Measurements from ENCODE around the gene FUBP3. TPM values are rescaled to one million over a fixed set of nuclear protein-coding genes. Genes with fewer than 3 reads are reported as not detected.
A peak's percentile ranks its signal among the peaks of the same experiment; 100 is the strongest.

The FUBP3 gene
- 31.2 and 32.8 TPM in 2 replicates for polyA plus RNA-seq (2011; rRNA removed)
- 24.8 and 40.1 TPM in 2 replicates for polyA minus RNA-seq (2011; rRNA and poly(A)+ RNA removed)

DNA sequence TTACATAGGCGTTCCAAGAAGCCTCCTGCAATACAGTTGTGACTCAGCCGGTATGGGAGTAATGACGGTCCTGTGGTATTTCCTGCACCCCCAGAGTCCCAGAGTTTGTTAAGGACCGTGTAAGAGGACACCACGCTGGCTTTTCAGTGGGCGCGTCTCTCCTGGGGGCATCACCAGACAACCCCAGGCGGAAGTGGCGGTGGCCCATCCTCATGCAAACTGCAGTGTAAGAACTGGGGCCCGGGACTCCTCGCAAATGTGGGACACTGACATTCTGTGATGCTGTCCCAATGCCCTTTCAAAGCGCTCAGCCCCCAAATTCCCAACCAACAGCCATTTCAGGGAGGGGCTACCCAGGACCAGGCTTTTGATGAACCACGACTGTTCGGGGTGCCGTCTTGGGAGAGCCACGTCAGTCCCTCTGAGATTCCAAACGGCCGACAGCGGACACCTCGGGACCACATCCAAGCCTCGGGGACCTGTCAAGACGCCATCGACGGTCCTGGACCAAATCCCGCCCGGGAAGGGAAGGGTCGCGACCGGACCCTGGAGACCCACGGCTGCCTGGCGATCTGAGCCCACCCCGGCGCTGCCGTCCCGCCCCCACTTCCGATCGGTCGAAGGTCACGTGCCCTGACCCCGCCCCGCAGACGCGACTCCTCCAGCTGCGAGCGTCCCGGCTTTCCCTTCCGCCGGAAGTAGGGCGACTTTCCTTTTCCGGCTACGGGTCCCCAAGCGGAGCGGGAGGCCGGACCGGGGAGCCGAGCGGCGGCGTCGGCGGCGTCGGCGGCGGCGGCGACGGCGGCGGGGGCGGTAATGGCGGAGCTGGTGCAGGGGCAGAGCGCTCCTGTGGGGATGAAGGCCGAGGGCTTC, at the start of gene FUBP3:
Gene FUBP3, plus strand, starts transcription at position 713 of the 873 bp plus-strand sequence. Its CDS starts 104 bp downstream, at position 817.
- Histone ChIP-seq H3K27me3 (ENCODE audit: control insufficient read depth, insufficient read depth, low read length) (no peaks in the 10 kb centered on the region), H3K4me3 (ENCODE audit: low read depth, low read length) (peak within 1 kb of the TSS; percentile 97), H3K27ac (ENCODE audit: low read depth, low read length) (peak within 1 kb of the TSS; percentile 90), H3K9me3 (ENCODE audit: control insufficient read depth, insufficient read depth, low read length) (no peaks in the 10 kb centered on the region)
- no peak for TF ChIP-seq CTCF (IDR thresholded peaks at IDR 0.05; ENCODE audit: low read depth, low read length)
- peak; percentile 61 for DNase-seq (ENCODE audit: low read depth, low spot score)
- ChIA-PET POLR2A (interaction anchor here (0.6 to 0.7 kb wide), 6 partner anchors 12 to 314 kb away, joined by 3 to 4 read pairs (median 3); no protein-coding TSS in a partner anchor), CTCF (no interaction called here)

GRCh38 chr9:130530938-130531337, 48.4 kb upstream of the FUBP3 start:
- no peak for TF ChIP-seq CTCF (IDR thresholded peaks at IDR 0.05; ENCODE audit: low read depth, low read length)
- DNase-seq (ENCODE audit: low read depth, low spot score), result no peak
- Histone ChIP-seq H3K27ac (ENCODE audit: low read depth, low read length) (no peak overlapping the region), H3K4me3 (ENCODE audit: low read depth, low read length) (no peak overlapping the region), H3K27me3 (ENCODE audit: control insufficient read depth, insufficient read depth, low read length) (peaks cover 67% of the 10 kb centered on the region), H3K9me3 (ENCODE audit: control insufficient read depth, insufficient read depth, low read length) (no peaks in the 10 kb centered on the region; the same call in 1 of the 2 replicates)
- POLR2A ChIA-PET, result no interaction called here
- CTCF ChIA-PET, result no interaction called here

DNA sequence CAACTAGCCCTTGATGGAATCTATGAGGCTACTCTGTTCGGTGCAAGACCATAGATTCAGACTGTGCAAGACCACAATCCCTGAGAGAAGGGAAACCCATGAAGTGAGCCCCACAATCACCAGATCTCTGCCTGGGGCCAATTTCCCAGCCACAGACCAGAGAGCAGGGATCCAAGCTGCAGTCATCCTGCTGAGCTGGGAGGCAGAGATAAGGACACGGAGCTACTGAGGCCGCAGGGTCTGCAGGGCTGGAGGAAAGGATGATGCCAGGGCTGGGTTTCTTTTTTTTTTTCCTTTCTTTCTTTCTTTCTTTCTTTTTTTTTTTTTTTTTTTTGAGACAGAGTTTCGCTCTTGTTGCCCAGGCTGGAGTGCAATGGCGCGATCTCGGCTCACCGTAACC, 47.7 kb upstream of the FUBP3 start:
- Histone ChIP-seq H3K4me3 (ENCODE audit: low read depth, low read length) (no peak overlapping the region), H3K27ac (ENCODE audit: low read depth, low read length) (no peak overlapping the region), H3K27me3 (ENCODE audit: control insufficient read depth, insufficient read depth, low read length) (peaks cover 68% of the 10 kb centered on the region), H3K9me3 (ENCODE audit: control insufficient read depth, insufficient read depth, low read length) (no peaks in the 10 kb centered on the region; the same call in 1 of the 2 replicates)
- no peak for TF ChIP-seq CTCF (IDR thresholded peaks at IDR 0.05; ENCODE audit: low read depth, low read length)
- no peak for DNase-seq (ENCODE audit: low read depth, low spot score)
- ChIA-PET POLR2A (no interaction called here), CTCF (interaction anchor here (0.6 kb wide), 1 partner anchor 120 kb away, joined by 3 read pairs; no protein-coding TSS in a partner anchor)

GRCh38 chr9:130532426-130533080, 46.8 kb upstream of the FUBP3 start:
- ChIA-PET CTCF (no interaction called here), POLR2A (no interaction called here)
- no peak overlapping the region for H3K4me3 ChIP-seq (ENCODE audit: low read depth, low read length)
- DNase-seq (ENCODE audit: low read depth, low spot score), result no peak
- no peak overlapping the region for H3K27ac ChIP-seq (ENCODE audit: low read depth, low read length)
- H3K27me3 ChIP-seq (ENCODE audit: control insufficient read depth, insufficient read depth, low read length), result peaks cover 70% of the 10 kb centered on the region
- no peak for TF ChIP-seq CTCF (IDR thresholded peaks at IDR 0.05; ENCODE audit: low read depth, low read length)
- H3K9me3 ChIP-seq (ENCODE audit: control insufficient read depth, insufficient read depth, low read length), result no peaks in the 10 kb centered on the region; the same call in 1 of the 2 replicates

Data from AG04450 (cell line).